PFSK-1 (cell line): Measurements from ENCODE around the gene WDPCP.

Experiments used
- POLR2AphosphoS5 ChIP-seq: IDR thresholded peaks from 2 replicates; pipeline ENCODE4 v1.6.1; 2012; ENCODE audit warnings: low read depth, mild to moderate bottlenecking, control low read depth, low read length, moderate library complexity
- REST ChIP-seq, 2 experiments: IDR thresholded peaks; 2 replicates each; pipeline versions ENCODE4 v1.6.1 to v1.8.0; 2011 to 2012; ENCODE audit warnings: low read depth in 2 of 2, low read length in 2 of 2, control low read depth in 1 of 2, inconsistent platforms in 1 of 2, mild to moderate bottlenecking in 1 of 2, moderate library complexity in 1 of 2; ENCODE audit not compliant: insufficient read depth in 1 of 2
- SIN3A ChIP-seq: IDR thresholded peaks from 2 replicates; pipeline ENCODE4 v1.6.1; 2012; ENCODE audit warnings: mild to moderate bottlenecking, low read length, moderate library complexity, borderline replicate concordance; ENCODE audit not compliant: insufficient read depth
- TAF1 ChIP-seq: IDR thresholded peaks from 2 replicates; pipeline ENCODE4 v1.6.1; 2012; ENCODE audit warnings: low read length, control low read depth, borderline replicate concordance; ENCODE audit not compliant: insufficient read depth

- TF ChIP-seq POLR2AphosphoS5 (no peak), SIN3A (no peak), TAF1 (no peak), REST (IDR thresholded peaks at IDR 0.05; ENCODE audit: insufficient read depth in 1 of 2, low read depth in 2 of 2, low read length in 2 of 2) (no peak)
Measured at GRCh38 chr2:63465633-63466032, 122.6 kb downstream of the WDPCP start.
